Stomach (tissue), 9 donors: ENCODE measurements around the gene ADCY4. TPM values are rescaled to one million over a fixed set of nuclear protein-coding genes. Genes with fewer than 3 reads are reported as not detected.

Experiments used
- DNase-seq, 2 donors: peaks; one replicate each; pipeline versions ENCODE4 v3.0.0 to v3.0.0-alpha.2; 2013 to 2019
- H3K27ac ChIP-seq, 5 donors: fragments of 200-600 bp in 4 of 5; sonication (generic) in 4 of 5; one replicate each; pipeline ENCODE4 v1.5.1; 2013 to 2019; ENCODE audit warnings: mild to moderate bottlenecking in 1 of 5, moderate library complexity in 1 of 5
- H3K27me3 ChIP-seq, 3 donors: fragments of 200-600 bp; sonication (generic); one replicate each; pipeline ENCODE4 v1.5.1; 2017 to 2019; ENCODE audit warnings: mixed run types in 1 of 3
- H3K36me3 ChIP-seq, 4 donors: fragments of 200-600 bp; sonication (generic); 1 replicate in 3 of 4; 2 replicates in 1 of 4; pipeline ENCODE4 v1.5.1; 2016 to 2019
- H3K4me1 ChIP-seq, 4 donors: fragments of 200-600 bp; sonication (generic); one replicate each; pipeline ENCODE4 v1.5.1; 2016 to 2019
- H3K4me3 ChIP-seq, 4 donors: fragments of 200-600 bp; sonication (generic) in 3 of 4; one replicate each; pipeline ENCODE4 v1.5.1; 2016 to 2019; ENCODE audit warnings: mild to moderate bottlenecking in 1 of 4
- H3K9me3 ChIP-seq, 4 donors: fragments of 200-600 bp; sonication (generic); one replicate each; pipeline ENCODE4 v1.5.1; 2016 to 2019
- CTCF ChIP-seq, 7 experiments: fragments of 450-650 bp in 4 of 7; fragments of 200-600 bp in 3 of 7; sonication (generic) in 3 of 7; IDR thresholded peaks; one replicate each; pipeline ENCODE4 v1.5.1; 2016 to 2019; ENCODE audit warnings: antibody characterized with exemption in 7 of 7, control low read depth in 2 of 7, mild to moderate bottlenecking in 1 of 7
- EP300 ChIP-seq: sonication (generic); formaldehyde crosslinking; IDR thresholded peaks from one replicate; pipeline ENCODE4 v1.6.1; 2017; ENCODE audit warnings: antibody characterized with exemption
- POLR2A ChIP-seq, 4 donors: fragments of 450-650 bp; IDR thresholded peaks; one replicate each; pipeline ENCODE4 v1.6.1; 2016; ENCODE audit warnings: antibody characterized with exemption in 4 of 4, control low read depth in 2 of 4, mild to moderate bottlenecking in 1 of 4, moderate library complexity in 1 of 4
- POLR2AphosphoS5 ChIP-seq, 3 donors: sonication (generic); formaldehyde crosslinking; IDR thresholded peaks; one replicate each; pipeline ENCODE4 v1.6.1; 2016; ENCODE audit warnings: antibody characterized with exemption in 3 of 3
- WGBS, 5 donors: extraction: QIAGEN DNeasy Blood & Tissue Kit in 3 of 5; methylation state at CpG; one replicate each; pipeline versions ENCODE4 v1.1.5 to v1.1.7; 2013 to 2018; 5-methylcytosine and 5-hydroxymethylcytosine counted together
- intact Hi-C: fragments of 100-400 bp; cut with DNase I; formaldehyde crosslinking; loops from one replicate; pipeline ENCODE4 v1.15.1; 2023; ENCODE audit warnings: low total_unique reads
- polyA plus RNA-seq, 3 donors: library from polyadenylated mRNA; stranded (reverse); fragments of 200-250 nt; gene quantifications; one replicate each; pipeline ENCODE4 v1.2.3, GENCODE V29; 2013
- total RNA-seq, 5 donors: library from RNA; depleted of rRNA; stranded (reverse); fragments of >200 nt; gene quantifications; one replicate each; pipeline versions ENCODE4 v1.1.0 to v1.2.3, GENCODE V29; 2014 to 2016
- donor health status: healthy with polysubstance abuse.
- donor health status: Bipolar disorder and iron deficiency.
- donor health status: healthy.

The ADCY4 gene
- total and polyA plus RNA-seq, 8 donors, result 15.2 to 118 (median 25.8) TPM

- no peak for DNase-seq
- 65 to 74% (median 69%) methylated on average over 5 of the region's 5 CpGs for WGBS, 5 donors
- TF ChIP-seq CTCF (IDR thresholded peaks at IDR 0.05), result no peak
- TF ChIP-seq EP300, result no peak
- no peak for TF ChIP-seq POLR2AphosphoS5 (IDR thresholded peaks at IDR 0.05)
- H3K27ac ChIP-seq, result peak overlapping the region in 4 of 5 donors; percentile 83 to 95 (median 88)
- no peaks in the 10 kb centered on the region for H3K9me3 ChIP-seq
- peaks cover 0 to 37% (median 4%) of the 10 kb centered on the region in 3 donors for H3K27me3 ChIP-seq
- H3K36me3 ChIP-seq, result no peaks in the 10 kb centered on the region
- H3K4me3 ChIP-seq, result peak overlapping the region in 2 of 4 donors; percentile 18 to 21
- intact Hi-C loops, result no loop called here
- H3K4me1 ChIP-seq, result peaks cover 42 to 80% (median 58%) of the 10 kb centered on the region in 4 donors
These were observed 20.3 kb downstream of the ADCY4 start for GRCh38 chr14:24314377-24315193.

- peaks cover 44 to 86% (median 64%) of the 10 kb centered on the region in 4 donors for H3K4me1 ChIP-seq
- WGBS, 5 donors, result 66 to 89% (median 84%) methylated on average over 2 of the region's 2 CpGs
These were observed 21.0 kb downstream of the ADCY4 start for GRCh38 chr14:24313913-24314312.

GRCh38 chr14:24312736-24313507 lies 21.9 kb downstream of the ADCY4 start:
- peaks cover 51 to 96% (median 74%) of the 10 kb centered on the region in 4 donors for H3K4me1 ChIP-seq
- 64 to 78% (median 70%) methylated on average over 9 of the region's 9 CpGs for WGBS, 5 donors
- TF ChIP-seq POLR2AphosphoS5 (IDR thresholded peaks at IDR 0.05) (peak in 2 of 3 donors; percentile 41 to 48), CTCF (IDR thresholded peaks at IDR 0.05) (no peak)

More at GRCh38 chr14:24313913-24314312, 21.0 kb downstream of the ADCY4 start:
- no peak for TF ChIP-seq POLR2A (IDR thresholded peaks at IDR 0.05)
- TF ChIP-seq EP300, result no peak
- no peak for TF ChIP-seq POLR2AphosphoS5 (IDR thresholded peaks at IDR 0.05)
- TF ChIP-seq CTCF (IDR thresholded peaks at IDR 0.05), result no peak
- intact Hi-C loops, result no loop called here
- DNase-seq, result no peak
- peak overlapping the region; percentile 2 to 95 (median 88) for H3K27ac ChIP-seq
- no peaks in the 10 kb centered on the region for H3K9me3 ChIP-seq
- no peak overlapping the region for H3K4me3 ChIP-seq
- peaks cover 0 to under 1% (median 0%) of the 10 kb centered on the region in 4 donors for H3K36me3 ChIP-seq
- H3K27me3 ChIP-seq, result peaks cover 0 to 30% (median 4%) of the 10 kb centered on the region in 3 donors

More at GRCh38 chr14:24312736-24313507, 21.9 kb downstream of the ADCY4 start:
- intact Hi-C loops, result no loop called here
- no peaks in the 10 kb centered on the region for H3K9me3 ChIP-seq
- H3K36me3 ChIP-seq, result peaks cover 0 to 7% (median 0%) of the 10 kb centered on the region in 4 donors
- peak in 1 of 2 donors; percentile 62 for DNase-seq
- H3K27ac ChIP-seq, result peak overlapping the region; percentile 47 to 95 (median 88)
- H3K27me3 ChIP-seq, result peaks cover 0 to 20% (median 0%) of the 10 kb centered on the region in 3 donors
- H3K4me3 ChIP-seq, result peak overlapping the region in 1 of 4 donors; percentile 47
